IPS-11a (cell line): ENCODE results near the gene ACTBL2.
"Not testable (repeated sequence)": the region's sequence is repeated elsewhere in the genome, so short reads cannot be mapped to it uniquely, and the experiment has no call there.

ENCODE experiments used
- H3K4me3 ChIP-seq: one replicate; pipeline ENCODE4 v1.5.1; 2013; ENCODE audit warnings: low read depth, low read length, control low read depth

ACTBL2 gene

DNA sequence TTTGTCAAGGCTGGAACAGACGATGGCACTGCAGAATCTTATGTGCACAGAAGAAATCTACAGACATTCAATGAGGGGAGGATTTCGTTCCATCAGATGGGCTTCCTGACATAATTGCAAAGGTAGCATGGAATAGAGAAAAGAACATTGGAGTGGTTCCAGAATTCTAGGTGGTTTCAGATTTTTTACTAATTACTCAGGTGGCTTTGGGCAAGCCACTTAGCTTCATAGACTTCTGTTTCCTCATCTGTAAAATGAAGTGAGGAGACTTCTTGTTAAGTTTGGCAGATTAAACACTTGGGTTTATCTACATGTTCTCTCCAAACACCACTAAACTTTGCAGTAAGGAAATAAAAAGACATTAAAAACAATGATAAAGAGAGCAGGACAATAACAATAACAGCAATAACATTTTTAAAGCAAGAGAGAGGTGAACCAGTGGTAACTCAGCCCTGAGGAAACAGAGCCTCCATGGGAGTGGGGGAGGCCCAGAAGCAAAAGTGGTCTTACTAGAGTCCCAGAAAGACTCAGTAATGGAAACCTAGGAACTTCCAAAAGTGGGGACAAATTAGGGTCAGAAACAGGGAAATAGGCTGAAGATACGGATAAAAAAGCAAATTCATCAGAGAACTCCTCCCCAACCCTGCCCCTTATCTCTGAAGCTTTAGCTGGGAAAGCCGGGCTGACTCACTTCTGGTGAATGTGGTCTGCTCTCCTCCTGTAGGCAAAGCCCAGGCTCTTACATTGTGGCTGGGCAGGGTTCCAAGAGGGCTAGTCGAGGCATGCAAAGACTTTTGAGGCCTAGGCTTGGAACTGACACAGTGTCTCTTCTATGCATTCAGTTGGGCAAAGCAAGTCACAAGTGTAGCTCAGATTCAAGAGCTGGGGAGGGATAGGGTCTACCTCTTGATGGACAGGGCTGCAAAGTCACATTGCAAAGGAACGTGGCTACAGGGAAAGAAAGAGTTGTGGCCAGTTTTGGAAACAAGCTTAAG is 11.8 kb upstream of the ACTBL2 start:
- no peak overlapping the region for H3K4me3 ChIP-seq

DNA sequence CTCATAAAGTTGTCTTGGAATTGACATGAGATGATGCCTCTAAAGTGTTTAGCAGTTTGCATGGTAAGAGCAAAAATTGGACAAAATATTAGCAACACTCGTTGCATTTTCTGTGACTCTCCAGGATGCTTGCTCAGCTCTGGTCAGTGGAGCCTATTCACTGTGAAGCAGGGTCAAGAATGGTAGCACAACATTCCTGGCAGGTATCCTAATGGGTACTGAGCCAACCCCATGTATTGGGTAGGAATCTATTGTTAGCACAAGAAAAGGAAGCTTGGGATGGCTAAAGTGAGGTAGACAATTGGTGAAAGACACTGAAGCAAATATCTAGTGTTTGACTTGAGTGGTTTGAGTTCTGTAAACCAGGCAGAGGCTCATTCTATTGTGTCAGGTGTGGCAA is 10.4 kb upstream of the ACTBL2 start:
- no peak overlapping the region for H3K4me3 ChIP-seq

DNA sequence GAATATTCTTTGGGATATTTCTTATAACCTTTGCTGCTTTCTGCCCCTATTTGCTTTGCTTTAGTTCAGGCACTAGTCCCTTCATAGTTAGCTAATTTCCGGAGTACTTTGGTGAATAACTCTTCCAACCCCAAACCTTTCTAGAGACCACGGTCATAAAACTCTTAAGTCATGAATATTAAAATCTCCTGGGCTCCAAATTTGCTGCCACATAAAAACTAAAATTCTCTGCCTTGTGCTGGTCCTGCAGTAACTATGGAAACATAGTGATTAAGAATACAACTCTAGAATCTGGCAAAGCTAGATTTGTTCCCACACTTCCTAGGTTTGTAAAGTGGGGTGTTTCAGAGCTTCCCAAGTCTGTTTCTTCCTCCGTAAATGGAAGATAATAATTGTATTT is 10.0 kb upstream of the ACTBL2 start:
- H3K4me3 ChIP-seq = no peak overlapping the region

DNA sequence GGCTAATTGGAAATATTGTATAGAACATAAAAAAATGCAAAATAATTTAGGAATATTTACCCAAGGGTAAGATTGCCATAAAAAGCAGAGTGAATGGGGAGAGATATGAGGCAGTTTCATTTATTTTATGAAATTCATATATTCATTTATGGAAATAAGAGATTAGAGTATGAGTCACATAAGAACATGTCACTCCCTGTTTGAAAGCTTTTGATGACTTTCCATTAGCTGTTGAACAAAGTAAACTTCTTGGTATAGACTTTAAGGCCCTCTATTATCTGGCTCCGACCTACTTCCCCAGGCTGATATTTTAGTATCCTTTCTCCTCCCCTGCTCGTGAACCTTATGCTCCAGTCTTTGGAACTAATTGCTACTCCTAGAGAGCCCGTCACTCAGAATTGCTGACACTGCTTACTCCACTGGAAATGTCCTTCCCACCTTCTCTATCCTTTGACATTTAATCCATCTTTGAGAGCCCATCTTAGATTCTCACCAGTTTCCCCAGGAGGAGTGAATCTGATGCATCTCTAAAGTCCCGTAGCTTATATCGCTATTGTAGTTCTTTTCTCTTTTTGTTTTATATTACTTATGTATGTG is 8.9 kb upstream of the ACTBL2 start:
- H3K4me3 ChIP-seq = no peak overlapping the region

DNA sequence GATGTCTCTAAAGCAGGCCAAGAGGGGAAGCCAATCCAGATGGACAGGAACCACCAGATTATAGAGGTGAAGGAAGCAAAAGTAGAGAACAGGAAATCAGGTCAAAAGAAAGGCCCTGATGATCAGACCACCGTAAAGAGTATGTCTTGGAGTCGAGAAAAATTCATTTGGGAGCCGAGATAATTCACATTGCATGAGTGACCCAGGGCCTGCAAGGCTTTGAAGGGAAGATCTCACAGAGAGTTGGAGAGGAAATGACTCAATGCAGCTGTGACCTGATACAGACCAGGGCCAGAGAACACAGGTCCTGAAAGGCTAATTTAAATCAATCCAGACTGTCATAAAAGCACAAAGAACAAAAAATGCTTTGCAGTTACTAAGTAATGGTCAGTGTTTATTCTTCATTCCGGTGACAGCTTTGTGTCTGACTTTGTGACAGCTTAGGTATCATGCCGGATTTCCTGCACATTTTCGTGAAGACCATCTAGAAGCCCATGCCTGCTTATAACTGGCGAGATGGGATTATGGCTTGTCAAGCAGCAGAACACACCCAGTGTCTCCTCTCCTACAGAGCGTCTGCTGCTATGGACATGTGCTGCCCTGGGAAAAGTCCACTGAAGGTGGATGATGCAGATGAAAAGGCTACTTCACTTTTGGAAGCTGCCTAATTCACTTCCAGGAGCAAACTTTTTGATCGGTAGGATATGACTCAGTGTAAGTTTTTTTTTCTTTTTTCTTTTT is 5.8 kb upstream of the ACTBL2 start:
- H3K4me3 ChIP-seq = no peak overlapping the region

DNA sequence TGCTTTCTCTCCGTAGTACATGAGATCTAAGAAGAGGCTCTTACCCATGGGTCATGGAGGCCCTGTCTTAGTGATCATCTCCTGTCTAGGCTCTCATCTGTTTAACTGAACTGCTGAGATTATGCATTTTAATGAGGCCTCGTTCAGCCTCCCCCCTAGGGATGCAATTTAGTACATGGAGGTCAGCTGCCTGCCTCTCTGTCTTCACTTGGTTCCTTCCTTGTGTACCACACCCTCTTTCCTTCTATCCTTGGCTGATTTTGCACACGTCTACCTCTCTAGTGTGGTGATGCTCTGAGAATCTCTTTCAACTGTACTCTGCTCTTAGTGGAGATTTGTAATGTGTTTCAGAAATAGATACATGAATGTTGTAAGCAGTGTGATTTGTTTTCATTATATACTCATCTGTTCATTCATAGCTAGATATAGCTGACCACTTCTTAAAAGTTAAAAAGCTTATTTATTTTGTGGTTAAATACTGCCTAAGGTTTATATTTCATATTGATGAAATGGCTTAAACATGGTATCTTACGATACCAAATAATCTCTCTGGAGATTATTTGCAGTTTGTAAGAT is 3.5 kb upstream of the ACTBL2 start:
- no peak overlapping the region for H3K4me3 ChIP-seq

DNA sequence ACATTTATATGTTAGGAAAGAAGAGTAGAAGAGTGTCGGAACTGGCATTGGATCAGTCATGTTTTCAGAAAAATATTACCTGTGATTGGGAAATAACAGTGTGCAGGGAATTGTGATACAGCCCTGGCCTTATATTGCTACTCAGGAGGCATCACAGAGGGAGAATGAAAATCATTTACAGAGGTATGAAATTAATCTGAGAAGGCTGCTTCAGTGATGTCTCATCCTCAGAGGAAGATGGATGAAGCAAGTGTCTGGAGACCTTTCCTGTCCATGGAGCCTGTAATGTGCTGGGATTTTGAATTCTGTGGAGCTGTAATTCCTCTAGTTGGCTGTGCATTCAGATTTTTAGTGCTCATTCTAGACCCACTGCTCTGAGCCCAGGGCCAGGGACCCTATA is 3.8 kb downstream of the ACTBL2 start:
- H3K4me3 ChIP-seq = no peak overlapping the region

DNA sequence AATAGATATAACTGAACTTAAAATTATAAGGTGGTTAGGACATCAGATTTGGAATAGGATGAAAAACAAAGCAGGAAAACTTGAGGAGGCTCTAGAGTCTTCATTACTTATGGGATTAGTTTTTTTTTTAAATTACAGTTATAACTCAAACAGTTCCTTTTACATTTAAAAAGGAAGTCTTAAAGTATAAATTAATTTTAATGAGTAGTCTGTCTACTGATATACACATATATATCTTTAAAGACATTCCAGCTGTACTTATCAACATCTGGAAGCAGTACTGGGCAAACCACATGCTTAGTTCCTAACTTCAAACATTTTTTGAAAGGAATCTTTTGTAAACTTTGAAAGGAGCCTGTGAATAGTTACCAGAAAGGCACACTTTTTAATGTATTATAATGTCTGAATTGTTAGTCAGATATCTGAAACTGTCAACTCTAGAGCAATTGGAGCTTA is 6.0 kb downstream of the ACTBL2 start:
- no peak overlapping the region for H3K4me3 ChIP-seq

DNA sequence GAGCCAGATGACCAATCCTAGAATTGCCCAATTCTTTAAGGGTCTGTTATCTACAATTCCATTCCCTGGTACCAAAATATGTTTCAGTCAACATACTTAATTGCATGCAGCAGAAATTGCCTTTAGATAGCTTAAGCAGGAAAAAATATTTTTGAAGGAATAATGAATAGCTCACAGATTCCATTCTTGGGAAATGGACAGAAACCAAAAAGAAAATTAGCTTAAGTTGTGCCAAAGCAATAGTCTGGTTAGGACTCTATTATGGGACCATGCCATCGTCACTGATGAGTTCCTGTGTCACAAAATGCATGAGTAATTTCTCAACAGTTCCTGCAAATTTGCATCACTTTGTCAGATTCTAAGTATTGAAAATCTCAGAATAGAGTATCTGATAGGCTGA is 12.3 kb downstream of the ACTBL2 start:
- no peak overlapping the region for H3K4me3 ChIP-seq

DNA sequence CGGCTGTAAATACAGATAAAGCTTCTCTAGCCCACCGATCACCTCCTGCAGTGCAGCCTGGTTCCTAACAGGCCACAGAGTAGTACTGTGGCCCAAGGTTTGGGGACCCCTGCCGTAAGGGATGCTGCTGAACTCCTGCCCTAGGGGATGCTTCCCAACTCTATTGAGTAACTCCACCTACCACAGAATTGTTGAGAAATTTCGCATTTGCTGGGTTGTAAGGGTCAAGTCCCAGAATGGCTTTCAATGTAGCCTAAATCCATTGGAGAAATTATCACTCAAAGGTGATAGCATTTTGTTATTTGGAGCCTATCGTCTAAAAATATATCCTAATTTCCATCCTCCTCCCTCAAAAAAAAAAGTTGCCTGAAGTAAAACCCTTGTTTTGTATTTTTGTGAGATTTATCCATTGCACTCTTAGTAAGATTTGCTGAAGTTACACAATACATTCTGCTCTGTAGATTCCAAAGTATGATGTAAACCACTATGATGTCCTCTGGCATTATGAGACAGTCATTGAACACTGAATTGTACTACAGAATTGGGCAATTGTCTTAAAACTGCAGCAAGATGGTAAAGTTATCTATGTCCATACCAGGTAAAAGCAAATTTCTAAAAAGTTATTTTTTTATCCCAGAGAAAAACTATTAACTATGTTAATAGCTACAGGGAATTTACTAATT is 14.0 kb downstream of the ACTBL2 start:
- H3K4me3 ChIP-seq = no peak overlapping the region

DNA sequence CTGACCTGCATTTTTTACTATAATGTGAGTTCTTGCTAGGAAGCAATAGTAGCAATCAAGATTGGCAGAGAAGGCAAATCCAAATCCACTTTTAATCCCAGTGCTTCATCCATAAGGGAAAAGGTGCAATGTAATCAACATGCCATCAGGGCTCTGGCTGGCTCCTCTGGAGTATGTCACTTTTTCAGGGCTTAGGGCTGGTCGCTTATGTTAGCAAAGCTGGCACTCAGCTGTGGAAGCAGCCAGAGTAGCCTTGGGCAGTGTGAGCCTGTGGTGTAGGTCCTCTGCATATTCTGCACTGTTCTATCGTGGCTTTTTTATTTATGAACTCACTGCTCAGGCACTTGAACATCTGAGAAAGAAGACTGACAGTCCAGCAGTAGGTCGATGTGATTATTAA is 16.1 kb downstream of the ACTBL2 start:
- no peak overlapping the region for H3K4me3 ChIP-seq

DNA sequence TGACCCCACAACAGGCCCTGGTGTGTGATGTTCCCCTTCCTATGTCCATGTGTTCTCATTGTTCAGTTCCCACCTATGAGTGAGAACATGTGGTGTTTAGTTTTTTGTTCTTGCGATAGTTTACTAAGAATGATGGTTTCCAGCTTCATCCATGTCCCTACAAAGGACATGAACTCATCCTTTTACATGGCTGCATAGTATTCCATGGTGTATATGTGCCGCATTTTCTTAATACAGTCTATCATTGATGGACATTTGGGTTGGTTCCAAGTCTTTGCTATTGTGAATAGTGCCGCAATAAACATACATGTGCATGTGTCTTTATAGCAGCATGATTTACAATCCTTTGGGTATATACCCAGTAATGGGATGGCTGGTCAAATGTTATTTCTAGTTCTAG is 22.6 kb downstream of the ACTBL2 start:
- H3K4me3 ChIP-seq = not testable (repeated sequence)

DNA sequence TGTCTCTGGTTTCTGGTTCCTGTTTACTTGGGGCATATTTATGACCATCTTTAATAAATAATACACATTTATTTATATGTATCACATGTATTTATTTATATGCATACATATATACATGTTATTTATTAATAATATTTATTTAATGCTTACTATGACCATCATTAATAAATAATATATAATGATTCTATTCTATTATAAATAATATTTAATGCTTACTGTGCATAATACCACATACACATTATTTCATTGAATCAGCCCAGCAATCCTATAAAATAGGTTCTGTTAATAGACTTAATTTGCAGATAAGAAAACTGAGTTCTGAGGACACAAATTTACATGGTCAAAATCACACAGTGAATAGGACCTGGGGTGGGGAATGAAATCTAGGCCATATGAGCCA is 24.2 kb downstream of the ACTBL2 start:
- H3K4me3 ChIP-seq = no peak overlapping the region

DNA sequence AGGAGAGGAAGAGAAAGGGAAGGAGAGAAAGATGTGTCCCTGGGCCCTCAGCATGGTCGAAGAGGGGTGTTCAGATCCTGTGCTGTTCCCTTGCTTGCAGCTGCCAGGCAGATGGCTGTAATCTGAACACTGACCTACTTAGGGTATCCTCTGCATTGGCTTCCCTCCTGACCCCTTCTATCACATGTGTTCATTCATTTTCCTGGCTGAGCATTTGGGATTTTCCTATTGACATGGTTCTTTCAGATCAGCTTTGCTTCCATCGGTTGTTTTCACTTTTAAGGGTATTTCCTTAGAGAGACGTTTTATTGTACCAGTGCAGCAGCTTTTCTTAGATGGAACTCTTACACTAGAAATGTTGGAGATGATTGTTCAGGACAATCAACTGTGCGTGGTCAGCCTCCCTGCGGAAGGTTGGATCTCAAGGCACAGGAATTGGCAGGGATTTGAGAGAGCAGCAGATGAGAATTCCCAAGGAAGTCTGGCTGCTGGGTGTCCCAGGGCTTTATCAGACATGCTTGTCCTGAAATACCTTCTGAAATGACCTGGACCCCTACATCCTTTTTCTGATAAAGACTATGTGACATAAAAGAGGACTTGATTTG is 26.0 kb downstream of the ACTBL2 start:
- H3K4me3 ChIP-seq = no peak overlapping the region

DNA sequence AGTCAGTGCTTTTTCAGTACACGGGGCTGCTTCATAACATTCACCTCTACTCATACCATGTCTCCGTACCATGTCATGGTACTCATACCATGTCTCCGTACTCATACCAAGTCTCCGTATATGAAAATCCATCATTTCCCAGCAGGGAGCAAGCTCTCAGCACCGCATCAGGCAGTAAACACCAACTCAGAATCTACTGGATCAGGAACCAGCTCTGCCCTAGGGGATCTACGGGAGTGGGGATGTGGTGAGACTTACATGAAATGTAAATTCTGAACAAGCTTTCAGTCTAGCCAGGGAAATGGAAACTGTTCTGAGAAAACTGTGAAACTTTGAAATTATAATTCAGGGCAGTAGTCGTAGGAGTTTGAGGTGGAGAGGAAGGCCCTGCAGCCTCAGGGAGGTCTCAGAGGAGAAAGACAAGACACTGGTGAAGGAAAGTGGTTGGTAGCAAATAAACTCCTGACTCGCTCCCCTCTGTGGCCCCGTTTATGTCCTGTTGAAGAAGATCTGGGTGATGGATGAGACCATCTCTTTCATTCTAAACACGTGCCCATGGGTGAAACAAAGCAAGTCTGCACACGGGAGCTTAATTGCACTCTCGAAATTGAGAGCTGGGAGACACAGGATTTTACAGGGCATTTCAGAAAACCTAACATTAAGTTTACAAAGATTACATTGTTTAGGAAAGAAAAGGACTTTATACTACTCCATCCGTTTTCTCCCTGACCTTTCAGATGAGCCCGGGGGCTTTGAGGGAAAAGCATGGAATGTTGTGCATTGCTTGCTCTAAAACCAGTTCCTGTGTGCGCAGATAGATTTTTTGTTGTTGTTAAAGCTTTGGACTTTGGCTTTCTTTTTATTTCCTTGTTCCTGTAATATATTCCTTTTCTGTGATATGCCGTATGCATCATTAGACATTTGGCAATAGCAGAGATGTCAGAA is 26.8 kb downstream of the ACTBL2 start:
- H3K4me3 ChIP-seq = no peak overlapping the region

DNA sequence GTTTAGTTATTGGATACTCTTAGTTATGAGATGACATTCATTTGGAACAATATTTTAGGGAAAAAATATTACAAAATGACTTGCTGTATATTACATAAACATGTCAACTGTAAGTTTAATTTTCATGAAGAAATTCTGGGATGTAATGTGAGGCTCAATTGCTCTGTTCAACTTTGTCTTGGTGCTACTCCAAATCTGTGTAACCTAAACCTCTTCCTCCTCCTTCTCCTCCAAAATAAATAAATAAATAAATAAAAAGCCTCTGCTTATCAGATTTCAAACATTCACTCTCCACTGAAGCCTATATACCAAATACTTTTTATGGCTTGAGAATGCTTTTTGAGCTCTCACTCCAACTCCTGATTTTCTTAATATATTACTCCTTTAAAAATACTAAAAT is 27.7 kb downstream of the ACTBL2 start:
- no peak overlapping the region for H3K4me3 ChIP-seq

DNA sequence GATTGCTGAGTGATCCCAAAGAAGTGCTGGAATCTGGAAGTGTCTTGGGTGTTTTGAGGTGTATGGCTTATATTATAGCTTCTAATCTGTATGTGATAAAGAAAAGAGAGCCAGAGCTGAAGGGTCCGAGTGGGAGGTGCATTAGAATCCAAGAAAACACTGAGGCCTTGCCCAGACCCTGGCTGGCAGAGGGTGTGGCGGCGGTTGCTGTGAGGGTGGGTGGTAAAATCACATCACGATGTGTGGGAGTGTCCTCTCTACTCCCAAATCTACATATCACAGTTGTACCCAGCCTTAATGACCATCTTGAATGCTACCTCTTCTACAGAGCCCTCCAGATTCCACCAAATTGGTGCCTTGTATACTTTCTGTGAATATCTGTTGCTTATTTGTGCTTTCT is 28.9 kb downstream of the ACTBL2 start:
- no peak overlapping the region for H3K4me3 ChIP-seq

DNA sequence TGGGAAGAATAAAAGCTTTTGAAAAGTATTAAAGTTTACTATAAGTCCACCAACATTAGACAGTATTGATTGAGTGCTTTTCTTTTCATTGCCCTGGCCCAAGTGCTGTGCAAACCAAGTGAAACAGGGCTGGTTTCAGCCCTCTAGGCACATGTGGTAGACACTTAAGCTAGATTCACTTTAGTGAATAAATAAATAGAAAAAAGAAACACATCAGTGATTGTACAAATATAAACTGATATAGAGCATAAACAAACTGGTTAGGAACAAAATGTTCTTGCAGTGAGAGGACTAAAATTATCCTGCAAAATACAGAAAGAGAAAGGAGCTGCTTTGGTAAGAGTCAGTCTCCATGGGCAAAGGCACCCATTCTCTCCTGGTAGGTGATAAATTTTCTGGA is 29.7 kb downstream of the ACTBL2 start:
- no peak overlapping the region for H3K4me3 ChIP-seq
